ENCODE results near the gene RAPGEF4.
"Not testable (repeated sequence)": the region's sequence is repeated elsewhere in the genome, so short reads cannot be mapped to it uniquely, and the experiment has no call there.

RAPGEF4 gene

GRCh38 chr2:173087793-173088496 lies 352.3 kb downstream of the RAPGEF4 start:
- DNase-seq (ENCODE audit: low read depth in 1 of 2, low spot score in 1 of 2): no peak

GRCh38 chr2:173090276-173090877 lies 354.7 kb downstream of the RAPGEF4 start:
- no peak for DNase-seq (ENCODE audit: low read depth in 1 of 2, low spot score in 1 of 2)

GRCh38 chr2:173090973-173091660 lies 355.5 kb downstream of the RAPGEF4 start:
- no peak for DNase-seq (ENCODE audit: low read depth in 1 of 2, low spot score in 1 of 2)

- no peak for DNase-seq (ENCODE audit: low read depth in 1 of 2, low spot score in 1 of 2)
Observed at GRCh38 chr2:173091910-173092309, 356.3 kb downstream of the RAPGEF4 start.

GRCh38 chr2:173092844-173093402 lies 357.3 kb downstream of the RAPGEF4 start:
- DNase-seq (ENCODE audit: low read depth in 1 of 2, low spot score in 1 of 2): no peak

GRCh38 chr2:173093617-173094016 lies 358.0 kb downstream of the RAPGEF4 start:
- not testable (repeated sequence) for DNase-seq (ENCODE audit: low read depth in 1 of 2, low spot score in 1 of 2)

- no peak for DNase-seq (ENCODE audit: low read depth in 1 of 2, low spot score in 1 of 2)
Observed at GRCh38 chr2:173094731-173095130, 359.1 kb downstream of the RAPGEF4 start.

GRCh38 chr2:173095356-173095755 lies 359.7 kb downstream of the RAPGEF4 start:
- no peak for DNase-seq (ENCODE audit: low read depth in 1 of 2, low spot score in 1 of 2)

- no peak for DNase-seq (ENCODE audit: low read depth in 1 of 2, low spot score in 1 of 2)
Observed at GRCh38 chr2:173099271-173099670, 363.6 kb downstream of the RAPGEF4 start.

GRCh38 chr2:173099804-173100203 lies 364.2 kb downstream of the RAPGEF4 start:
- no peak for DNase-seq (ENCODE audit: low read depth in 1 of 2, low spot score in 1 of 2)

GRCh38 chr2:173101687-173102086 lies 366.0 kb downstream of the RAPGEF4 start:
- DNase-seq (ENCODE audit: low read depth in 1 of 2, low spot score in 1 of 2): no peak
